DOHH2 (cell line): ENCODE measurements around the gene LLPH.

ENCODE experiments used
- H3F3A ChIP-seq: fragments of 200-600 bp; sonication (generic), shearing (Covaris generic); 2 replicates; pipeline ENCODE4 v1.6.0; 2016; ENCODE audit warnings: antibody characterized with exemption, mild to moderate bottlenecking; ENCODE audit not compliant: control insufficient read depth, insufficient read depth
- H3K27ac ChIP-seq: fragments of 200-600 bp; sonication (generic); 2 replicates; pipeline ENCODE4 v1.5.1; 2014; ENCODE audit warnings: low read depth, mild to moderate bottlenecking, low read length, moderate library complexity
- H3K27me3 ChIP-seq: fragments of 200-600 bp; sonication (generic); 2 replicates; pipeline ENCODE4 v1.6.1; 2014; ENCODE audit warnings: mild to moderate bottlenecking, low read length, mixed read lengths; ENCODE audit not compliant: control insufficient read depth
- H3K36me3 ChIP-seq: fragments of 200-600 bp; sonication (generic); 2 replicates; pipeline ENCODE4 v1.6.1; 2014; ENCODE audit warnings: mild to moderate bottlenecking, low read length, moderate library complexity, mixed read lengths; ENCODE audit not compliant: control insufficient read depth
- H3K4me1 ChIP-seq: fragments of 200-600 bp; sonication (generic); 2 replicates; pipeline ENCODE4 v1.6.1; 2014; ENCODE audit warnings: mild to moderate bottlenecking, low read length, mixed read lengths; ENCODE audit not compliant: control insufficient read depth
- H3K4me2 ChIP-seq: fragments of 200-600 bp; sonication (generic); 2 replicates; pipeline ENCODE4 v1.6.0; 2014; ENCODE audit warnings: mild to moderate bottlenecking, low read length, moderate library complexity
- H3K4me3 ChIP-seq: fragments of 200-600 bp; sonication (generic); 2 replicates; pipeline ENCODE4 v1.5.1; 2014; ENCODE audit warnings: mild to moderate bottlenecking, low read length, mixed read lengths
- H3K79me2 ChIP-seq: fragments of 200-600 bp; sonication (generic); 2 replicates; pipeline ENCODE4 v1.6.1; 2014; ENCODE audit warnings: mild to moderate bottlenecking, low read length, mixed read lengths; ENCODE audit not compliant: control insufficient read depth
- H3K9me2 ChIP-seq: fragments of 200-600 bp; sonication (generic); replicated peaks from 2 replicates; pipeline ENCODE4 v1.6.1; 2014; ENCODE audit warnings: mild to moderate bottlenecking, low read length, mixed read lengths; ENCODE audit not compliant: control insufficient read depth
- H3K9me3 ChIP-seq: fragments of 200-600 bp; sonication (generic); 2 replicates; pipeline ENCODE4 v1.6.1; 2014; ENCODE audit warnings: antibody characterized with exemption, low read length, mixed read lengths; ENCODE audit not compliant: control insufficient read depth, insufficient read depth
- H4K20me1 ChIP-seq: fragments of 200-600 bp; sonication (generic); 2 replicates; pipeline ENCODE4 v1.6.0; 2014; ENCODE audit warnings: low read depth, mild to moderate bottlenecking, antibody characterized with exemption, low read length, moderate library complexity; ENCODE audit not compliant: control insufficient read depth, insufficient read depth
- EZH2phosphoT487 ChIP-seq: fragments of 200-600 bp; sonication (generic); IDR thresholded peaks from 2 replicates; pipeline ENCODE4 v1.6.1; 2017; ENCODE audit warnings: borderline replicate concordance, mild to moderate bottlenecking, antibody characterized with exemption, low read length, moderate library complexity, mixed read lengths
- TF ChIP-seq, protein P1 (sequence below): fragments of 200-600 bp; sonication (generic); IDR thresholded peaks from one replicate; pipeline ENCODE4 v1.5.1; 2014; ENCODE audit warnings: antibody characterized with exemption, mild to moderate bottlenecking, low read depth, low read length; ENCODE audit not compliant: poor library complexity, severe bottlenecking

The LLPH gene

DNA sequence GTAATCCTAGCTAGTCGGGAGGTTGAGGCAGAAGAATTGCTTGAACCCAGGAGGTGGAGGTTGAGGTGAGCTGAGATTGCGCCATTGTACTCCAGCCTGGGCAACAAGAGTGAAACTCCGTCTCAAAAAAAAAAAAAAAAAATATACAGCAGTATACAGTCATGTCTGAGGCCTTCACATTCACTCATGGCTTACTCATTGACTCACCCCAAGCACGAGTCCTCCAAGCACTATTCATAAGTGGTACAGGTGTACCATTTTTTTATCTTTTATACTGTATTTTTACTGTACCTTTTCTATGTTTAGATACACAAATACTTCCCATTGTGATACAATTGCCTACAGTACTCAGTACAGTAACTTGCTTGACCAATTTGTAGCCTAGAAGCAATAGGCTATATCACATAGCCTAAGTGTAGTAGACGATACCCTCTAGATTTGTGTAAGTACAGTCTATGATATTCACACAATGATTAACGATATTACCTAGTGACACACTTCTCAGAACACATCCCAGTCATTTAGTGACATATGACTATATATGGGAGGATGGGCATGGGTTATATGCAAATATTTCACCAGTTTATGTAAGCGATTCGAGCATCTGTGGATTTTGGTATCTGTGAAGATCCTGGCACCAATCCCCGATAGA, 12.2 kb downstream of the LLPH start:
- H3K27ac ChIP-seq = no peak overlapping the region
- H3K79me2 ChIP-seq = no peaks in the 10 kb centered on the region
- H4K20me1 ChIP-seq = no peaks in the 10 kb centered on the region
- no peak overlapping the region for H3K4me3 ChIP-seq
- peaks cover 29% of the 10 kb centered on the region for H3K36me3 ChIP-seq
- no peaks in the 10 kb centered on the region for H3K9me2 ChIP-seq
- H3K4me1 ChIP-seq = peaks cover 22% of the 10 kb centered on the region
- peaks cover 5% of the 10 kb centered on the region; the same call in 1 of the 2 replicates for H3K9me3 ChIP-seq
- no peak overlapping the region for H3K4me2 ChIP-seq
- TF ChIP-seq, protein P1, sequence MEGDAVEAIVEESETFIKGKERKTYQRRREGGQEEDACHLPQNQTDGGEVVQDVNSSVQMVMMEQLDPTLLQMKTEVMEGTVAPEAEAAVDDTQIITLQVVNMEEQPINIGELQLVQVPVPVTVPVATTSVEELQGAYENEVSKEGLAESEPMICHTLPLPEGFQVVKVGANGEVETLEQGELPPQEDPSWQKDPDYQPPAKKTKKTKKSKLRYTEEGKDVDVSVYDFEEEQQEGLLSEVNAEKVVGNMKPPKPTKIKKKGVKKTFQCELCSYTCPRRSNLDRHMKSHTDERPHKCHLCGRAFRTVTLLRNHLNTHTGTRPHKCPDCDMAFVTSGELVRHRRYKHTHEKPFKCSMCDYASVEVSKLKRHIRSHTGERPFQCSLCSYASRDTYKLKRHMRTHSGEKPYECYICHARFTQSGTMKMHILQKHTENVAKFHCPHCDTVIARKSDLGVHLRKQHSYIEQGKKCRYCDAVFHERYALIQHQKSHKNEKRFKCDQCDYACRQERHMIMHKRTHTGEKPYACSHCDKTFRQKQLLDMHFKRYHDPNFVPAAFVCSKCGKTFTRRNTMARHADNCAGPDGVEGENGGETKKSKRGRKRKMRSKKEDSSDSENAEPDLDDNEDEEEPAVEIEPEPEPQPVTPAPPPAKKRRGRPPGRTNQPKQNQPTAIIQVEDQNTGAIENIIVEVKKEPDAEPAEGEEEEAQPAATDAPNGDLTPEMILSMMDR = no peak
- TF ChIP-seq EZH2phosphoT487 = no peak
- H3K27me3 ChIP-seq = no peaks in the 10 kb centered on the region
- peaks cover 8% of the 10 kb centered on the region; the same call in 1 of the 2 replicates for H3F3A ChIP-seq

DNA sequence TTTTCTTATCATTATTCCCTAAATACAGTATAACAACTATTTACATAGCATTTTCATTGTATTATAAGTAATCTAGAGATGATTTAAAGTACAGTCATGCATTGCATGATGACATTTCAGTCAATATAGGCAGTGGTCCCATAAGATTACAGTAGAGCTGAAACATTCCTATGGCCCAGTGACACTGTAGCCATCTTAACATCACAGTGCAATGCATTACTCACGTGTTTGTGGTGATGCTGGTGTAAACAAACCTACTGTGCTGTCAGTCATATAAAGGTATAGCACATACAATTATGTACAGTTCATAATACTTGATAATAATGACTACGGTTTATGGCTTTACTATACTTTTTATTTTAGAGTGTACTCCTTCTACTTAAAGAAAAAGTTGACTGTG, 13.3 kb downstream of the LLPH start:
- Histone ChIP-seq H3K27me3 (no peaks in the 10 kb centered on the region), H3K4me2 (no peak overlapping the region), H3K9me3 (peaks cover 5% of the 10 kb centered on the region; the same call in 1 of the 2 replicates), H3K36me3 (peaks cover 18% of the 10 kb centered on the region), H3K27ac (no peak overlapping the region), H3K4me3 (no peak overlapping the region), H4K20me1 (no peaks in the 10 kb centered on the region), H3K79me2 (no peaks in the 10 kb centered on the region), H3K9me2 (no peaks in the 10 kb centered on the region), H3K4me1 (peaks cover 32% of the 10 kb centered on the region), H3F3A (peaks cover 8% of the 10 kb centered on the region; the same call in 1 of the 2 replicates)
- TF ChIP-seq, protein P1 = no peak
- TF ChIP-seq EZH2phosphoT487 = no peak

DNA sequence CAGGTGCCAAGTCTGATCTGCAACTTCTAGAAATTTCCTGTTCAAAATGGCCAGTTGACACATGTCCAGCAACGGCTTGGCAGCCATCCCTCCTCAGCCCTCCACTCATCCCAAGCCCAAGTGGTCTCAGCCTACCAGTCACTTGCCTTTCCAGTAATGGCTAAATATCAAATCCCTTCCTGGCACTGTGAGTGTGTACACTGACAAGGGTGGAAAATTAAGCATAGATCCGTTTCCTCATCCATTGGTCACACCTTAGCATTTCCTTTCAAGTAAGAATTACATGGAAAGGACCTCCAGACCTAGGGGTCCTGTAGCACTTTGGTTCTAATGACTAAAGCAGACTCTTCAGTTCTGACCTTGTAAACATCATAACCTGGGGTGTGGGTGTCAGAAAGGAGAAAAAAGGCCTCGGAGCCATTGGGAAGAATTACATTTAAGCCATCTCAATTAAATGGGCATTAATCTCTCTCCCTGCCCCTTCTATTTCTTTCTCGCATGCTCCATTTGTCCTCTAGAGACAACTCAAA, 15.4 kb downstream of the LLPH start:
- Histone ChIP-seq H3K79me2 (no peaks in the 10 kb centered on the region), H3K9me3 (peaks cover 5% of the 10 kb centered on the region; the same call in 1 of the 2 replicates), H3K4me2 (no peak overlapping the region), H3F3A (peaks cover 8% of the 10 kb centered on the region; the same call in 1 of the 2 replicates), H3K4me3 (no peak overlapping the region), H3K36me3 (peaks cover 7% of the 10 kb centered on the region; the same call in 1 of the 2 replicates), H4K20me1 (no peaks in the 10 kb centered on the region), H3K9me2 (no peaks in the 10 kb centered on the region), H3K4me1 (peaks cover 32% of the 10 kb centered on the region), H3K27ac (no peak overlapping the region), H3K27me3 (no peaks in the 10 kb centered on the region)
- no peak for TF ChIP-seq EZH2phosphoT487
- TF ChIP-seq, protein P1 = no peak
